Lower leg skin (tissue), 3 donors: ENCODE results near the gene ONECUT1.

Source experiments
- POLR2A ChIP-seq, 2 donors: fragments of 450-650 bp; IDR thresholded peaks; one replicate each; pipeline ENCODE4 v1.6.1; 2016 to 2017; ENCODE audit warnings: antibody characterized with exemption in 2 of 2, mild to moderate bottlenecking in 1 of 2, moderate library complexity in 1 of 2
- TF ChIP-seq, protein P1 (sequence below), 3 donors: fragments of 450-650 bp; IDR thresholded peaks; one replicate each; pipeline ENCODE4 v1.5.1; 2016; ENCODE audit warnings: antibody characterized with exemption in 3 of 3, mild to moderate bottlenecking in 3 of 3, moderate library complexity in 2 of 3

GRCh38 chr15:52772766-52773165, 17.4 kb downstream of the ONECUT1 start:
- TF ChIP-seq, protein P1, sequence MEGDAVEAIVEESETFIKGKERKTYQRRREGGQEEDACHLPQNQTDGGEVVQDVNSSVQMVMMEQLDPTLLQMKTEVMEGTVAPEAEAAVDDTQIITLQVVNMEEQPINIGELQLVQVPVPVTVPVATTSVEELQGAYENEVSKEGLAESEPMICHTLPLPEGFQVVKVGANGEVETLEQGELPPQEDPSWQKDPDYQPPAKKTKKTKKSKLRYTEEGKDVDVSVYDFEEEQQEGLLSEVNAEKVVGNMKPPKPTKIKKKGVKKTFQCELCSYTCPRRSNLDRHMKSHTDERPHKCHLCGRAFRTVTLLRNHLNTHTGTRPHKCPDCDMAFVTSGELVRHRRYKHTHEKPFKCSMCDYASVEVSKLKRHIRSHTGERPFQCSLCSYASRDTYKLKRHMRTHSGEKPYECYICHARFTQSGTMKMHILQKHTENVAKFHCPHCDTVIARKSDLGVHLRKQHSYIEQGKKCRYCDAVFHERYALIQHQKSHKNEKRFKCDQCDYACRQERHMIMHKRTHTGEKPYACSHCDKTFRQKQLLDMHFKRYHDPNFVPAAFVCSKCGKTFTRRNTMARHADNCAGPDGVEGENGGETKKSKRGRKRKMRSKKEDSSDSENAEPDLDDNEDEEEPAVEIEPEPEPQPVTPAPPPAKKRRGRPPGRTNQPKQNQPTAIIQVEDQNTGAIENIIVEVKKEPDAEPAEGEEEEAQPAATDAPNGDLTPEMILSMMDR (IDR thresholded peaks at IDR 0.05), result no peak
- TF ChIP-seq POLR2A (IDR thresholded peaks at IDR 0.05), result no peak
